HG02759 (cell line): ENCODE measurements around the gene TEAD3.
A peak's percentile ranks its signal among the peaks of the same experiment; 100 is the strongest.
"Not testable (repeated sequence)": the region's sequence is repeated elsewhere in the genome, so short reads cannot be mapped to it uniquely, and the experiment has no call there.

ENCODE experiments used
- ATAC-seq: cut with Tn5 transposase; IDR thresholded peaks from one replicate; pipeline ENCODE4 v1.9.1; 2021; ENCODE audit warnings: mild to moderate bottlenecking, moderate library complexity; ENCODE audit not compliant: unreplicated experiment

The TEAD3 gene

GRCh38 chr6:35452183-35453090 is 44.4 kb downstream of the TEAD3 start, which contains the start of gene FANCE:
FANCE (plus strand) TSS chr6:35452338; CDS start chr6:35452546, 208 bp downstream.
- peak; percentile 94 for ATAC-seq

DNA sequence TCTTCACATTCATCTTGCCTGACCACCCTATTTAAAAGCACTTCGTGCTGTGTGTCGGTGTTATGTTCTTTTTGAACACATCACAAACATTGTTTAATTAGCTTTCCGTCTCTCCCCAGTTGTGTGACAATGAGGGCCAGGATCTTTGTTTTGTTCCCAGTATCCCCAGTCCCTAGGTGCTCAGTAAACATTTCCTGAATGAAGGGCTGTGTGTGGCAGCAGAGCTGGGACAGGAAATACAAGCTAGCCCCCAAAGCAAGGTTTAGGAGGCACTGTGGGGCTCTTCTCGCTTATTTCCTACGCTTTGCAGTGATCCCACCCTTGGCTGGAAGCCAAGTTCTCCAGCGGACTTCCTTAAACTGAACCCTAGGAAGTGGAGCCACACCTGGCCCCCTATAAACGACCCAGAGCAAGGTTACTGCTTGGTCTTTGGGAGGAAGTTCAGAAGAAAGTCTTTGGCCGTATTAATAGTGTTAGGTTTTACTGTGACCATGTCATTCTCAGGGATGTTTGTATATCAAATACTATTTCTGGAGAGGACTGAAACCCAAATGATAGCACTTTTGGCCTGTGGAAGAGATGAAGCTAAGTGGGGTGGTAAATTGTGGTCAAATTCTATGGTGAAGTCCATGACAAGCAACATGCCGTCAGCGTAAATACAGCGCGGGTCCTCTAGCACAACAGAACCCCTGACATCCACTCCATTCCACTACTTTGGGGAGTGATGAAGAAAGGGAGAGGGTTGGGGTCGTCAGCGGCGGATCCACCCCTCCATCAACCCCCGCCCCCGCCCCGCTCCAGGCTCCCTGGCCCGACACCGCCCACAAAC is 45.3 kb downstream of the TEAD3 start:
- ATAC-seq = no peak

DNA sequence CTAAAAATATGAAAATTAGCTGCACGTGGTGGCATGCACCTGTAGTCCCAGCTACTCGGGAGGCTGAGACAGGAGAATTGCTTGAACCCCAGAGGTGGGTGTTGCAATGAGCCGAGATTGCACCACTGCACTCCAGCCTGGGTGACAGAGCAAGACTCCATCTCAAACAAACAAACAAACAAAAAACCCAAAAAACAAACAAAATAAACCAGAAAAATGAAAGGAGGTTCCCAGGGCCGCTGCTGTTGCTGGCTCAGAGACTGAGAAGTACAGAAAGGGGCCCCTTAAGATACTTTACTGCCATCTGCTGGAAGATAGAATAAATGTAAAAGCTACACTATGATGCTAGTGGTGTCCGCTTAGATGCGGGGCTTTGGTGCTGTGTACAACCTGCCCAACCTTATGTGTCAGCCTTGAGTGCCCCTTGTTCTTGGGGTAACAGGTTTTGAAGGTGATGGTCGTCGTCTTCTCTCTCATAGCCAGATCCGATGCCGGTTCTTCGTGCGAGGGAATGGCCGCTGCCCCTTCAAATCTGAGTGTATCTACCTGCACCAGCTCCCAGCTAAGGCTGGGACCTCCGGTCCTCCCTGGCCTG is 47.5 kb downstream of the TEAD3 start:
- no peak for ATAC-seq

DNA sequence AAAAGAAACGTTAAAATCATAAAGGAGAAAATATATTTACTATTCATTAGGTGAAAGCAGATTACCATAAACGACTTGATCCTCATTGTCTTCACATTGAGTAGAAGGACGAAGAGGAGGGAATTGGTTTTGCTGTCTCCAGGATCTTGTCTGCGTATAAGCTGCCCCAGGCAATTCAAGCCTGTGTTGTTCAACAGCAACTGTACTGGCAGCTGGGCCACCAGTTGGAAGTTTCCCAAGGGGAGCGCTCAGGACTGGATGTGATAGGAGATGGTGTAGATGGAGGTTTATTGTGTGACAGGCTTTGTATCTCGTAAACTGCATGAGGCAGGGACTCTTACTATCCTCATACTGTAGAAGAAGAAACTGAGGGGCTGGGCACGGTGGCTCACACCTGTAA is 48.7 kb downstream of the TEAD3 start:
- ATAC-seq = no peak

- no peak for ATAC-seq
These were observed 51.2 kb downstream of the TEAD3 start for GRCh38 chr6:35445691-35446090.

- no peak for ATAC-seq
These were observed 53.4 kb downstream of the TEAD3 start for GRCh38 chr6:35443341-35444030.

- no peak for ATAC-seq
These were observed 54.2 kb downstream of the TEAD3 start for GRCh38 chr6:35442693-35443092.

DNA sequence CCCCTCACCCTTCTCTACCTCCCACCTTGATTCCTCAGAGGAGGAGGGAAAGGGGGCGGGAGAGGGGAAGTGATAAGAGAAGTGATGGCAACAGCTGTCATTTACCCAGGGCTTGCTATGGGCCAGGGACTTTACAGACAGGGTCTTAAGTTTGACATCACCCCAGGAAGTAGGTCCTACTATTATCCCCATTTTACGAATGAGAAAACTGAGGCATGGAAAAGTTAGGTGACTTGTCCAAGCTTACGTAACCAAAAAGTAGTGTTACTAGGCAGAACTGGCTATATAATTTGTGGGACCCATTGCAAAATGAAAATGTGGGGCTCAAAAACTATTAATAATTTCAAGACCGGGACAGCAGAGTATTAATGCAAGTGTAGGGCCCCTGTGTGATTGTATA is 55.2 kb downstream of the TEAD3 start:
- no peak for ATAC-seq

DNA sequence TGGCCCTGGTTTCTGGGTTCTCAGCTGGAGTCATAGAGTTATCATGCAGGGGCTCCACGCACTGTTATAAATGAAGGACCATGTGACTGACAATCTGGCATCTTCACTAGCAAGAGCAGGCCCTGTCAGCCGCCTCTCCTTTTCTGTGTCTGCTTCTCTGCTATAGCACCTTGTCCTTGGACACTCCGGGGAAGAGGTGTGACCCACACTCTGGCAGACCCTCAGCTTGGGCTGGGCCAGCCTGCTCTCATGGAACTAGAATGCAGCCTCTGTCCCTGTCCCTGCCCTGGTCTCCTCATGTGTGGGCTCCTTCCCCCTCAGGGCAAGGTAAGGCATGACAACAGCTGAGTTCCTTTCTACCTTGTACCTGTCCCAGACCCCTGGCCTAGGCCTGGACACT is 55.7 kb downstream of the TEAD3 start:
- no peak for ATAC-seq

DNA sequence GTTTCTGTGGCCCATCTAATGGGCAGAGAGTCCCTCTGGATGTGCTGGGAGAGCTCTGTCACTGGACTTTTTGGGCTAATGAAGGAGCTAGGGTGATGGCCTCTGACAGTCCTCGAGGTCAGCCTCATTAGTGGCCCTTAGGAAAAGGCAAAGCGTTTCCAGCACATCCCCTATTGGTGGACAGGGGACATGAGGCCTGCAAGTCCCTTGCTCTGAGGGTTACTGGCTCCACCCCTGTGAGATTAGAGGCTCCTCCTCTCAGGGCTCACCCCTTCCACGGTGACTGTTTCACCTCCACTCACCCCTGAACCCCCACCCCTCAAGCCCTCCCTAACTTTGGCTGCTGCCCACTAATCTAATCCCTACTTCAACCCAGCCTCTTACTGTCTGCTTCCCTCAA is 57.6 kb downstream of the TEAD3 start:
- no peak for ATAC-seq

DNA sequence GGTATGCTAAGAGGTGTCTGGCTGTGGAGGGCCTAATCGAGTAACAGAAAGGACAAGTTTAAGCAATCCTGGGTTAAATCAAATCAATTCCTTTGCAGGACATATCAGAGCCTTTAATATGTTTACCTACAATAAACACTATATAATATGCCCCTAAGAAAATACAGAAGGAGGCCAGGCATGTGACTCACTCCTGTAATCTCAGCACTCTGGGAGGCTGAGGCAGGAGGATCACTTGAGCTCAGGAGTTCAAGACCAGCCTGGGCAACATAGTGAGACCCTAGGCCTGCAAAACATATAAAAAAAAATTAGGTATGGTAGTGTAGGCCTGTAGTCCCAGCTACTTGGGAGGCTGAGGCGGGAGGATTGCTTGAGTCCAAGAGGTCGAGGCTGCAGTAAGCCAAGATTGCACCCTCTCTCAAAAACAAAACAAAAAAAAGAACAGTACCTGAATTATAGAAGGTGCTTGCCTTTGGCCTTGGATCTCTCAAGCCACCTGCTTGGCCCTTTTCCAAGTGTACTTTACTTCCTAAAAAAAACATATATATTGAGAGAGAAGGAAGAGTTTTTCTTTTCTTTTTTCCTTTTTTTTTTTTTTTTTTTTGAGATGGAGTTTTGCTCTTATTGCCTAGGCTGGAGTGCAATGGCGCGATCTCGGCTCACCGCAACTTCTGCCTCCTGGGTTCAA is 58.4 kb downstream of the TEAD3 start:
- ATAC-seq = not testable (repeated sequence)

GRCh38 chr6:35436071-35436857 is 60.6 kb downstream of the TEAD3 start:
- no peak for ATAC-seq

GRCh38 chr6:35435074-35435837 is 61.6 kb downstream of the TEAD3 start:
- no peak for ATAC-seq

- ATAC-seq = not testable (repeated sequence)
These were observed 64.2 kb downstream of the TEAD3 start for GRCh38 chr6:35432702-35433101.

- ATAC-seq = no peak
These were observed 64.6 kb downstream of the TEAD3 start for GRCh38 chr6:35432291-35432690.

DNA sequence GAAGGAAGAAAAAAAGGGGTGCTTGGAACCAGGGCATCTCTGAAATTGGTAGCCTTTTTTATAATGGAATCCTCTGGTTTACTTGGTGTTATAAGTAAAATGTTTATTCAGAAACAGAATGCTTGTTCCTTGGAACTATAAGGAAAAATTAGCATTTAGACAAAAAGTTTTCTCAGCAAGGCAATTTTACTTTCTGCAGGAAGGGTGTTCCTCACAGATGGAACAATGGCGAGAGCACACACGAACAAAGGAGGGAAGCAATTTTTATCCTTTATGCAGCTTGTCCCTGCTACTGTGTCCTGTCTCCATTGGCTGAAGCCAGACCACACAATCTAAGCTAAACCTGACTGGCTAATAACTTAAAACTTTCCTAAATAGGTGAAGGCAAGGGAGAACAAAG is 67.4 kb downstream of the TEAD3 start:
- no peak for ATAC-seq

DNA sequence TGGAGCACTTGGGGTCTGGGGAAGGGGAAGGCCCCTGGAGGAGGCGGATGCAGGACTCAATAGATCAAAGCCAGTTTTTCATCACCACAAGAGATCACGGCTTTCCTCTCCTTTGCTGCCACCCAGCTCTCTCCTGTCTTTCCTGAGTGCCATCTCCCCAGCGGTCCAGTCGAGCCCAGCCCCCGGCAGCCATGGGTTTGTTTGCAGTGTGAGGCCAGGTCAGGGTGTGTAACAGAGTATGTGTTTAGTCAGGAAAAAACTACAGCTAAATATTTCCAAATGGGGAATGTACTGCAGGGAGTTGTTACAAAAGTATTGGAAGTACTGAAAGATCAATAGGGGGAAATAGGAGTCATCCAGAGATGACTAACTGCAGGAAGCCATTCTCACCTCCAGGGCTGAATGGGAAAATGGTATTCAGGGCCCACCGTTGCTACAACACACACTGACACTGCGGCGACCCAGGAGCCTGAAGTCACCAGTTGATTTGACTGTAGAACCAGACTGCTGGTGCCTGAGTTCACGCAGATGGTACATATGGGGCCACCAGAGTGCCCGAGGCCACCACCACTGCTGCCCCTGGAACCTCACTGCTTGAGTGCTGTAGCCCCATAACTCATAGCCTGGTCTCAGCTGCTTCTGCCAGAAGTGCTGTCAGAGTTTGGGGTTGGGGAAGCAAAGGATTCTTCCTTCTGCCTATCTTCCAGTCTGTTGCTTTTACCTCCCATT is 68.3 kb downstream of the TEAD3 start:
- no peak for ATAC-seq

GRCh38 chr6:35427851-35428321 is 69.0 kb downstream of the TEAD3 start:
- ATAC-seq = no peak
